IMR-90 (cell line): Measurements from ENCODE around the gene DNAAF2. TPM values are rescaled to one million over a fixed set of nuclear protein-coding genes. Genes with fewer than 3 reads are reported as not detected.
A peak's percentile ranks its signal among the peaks of the same experiment; 100 is the strongest.

Experiments used
- ATAC-seq: fragments of 200-7000 bp; cut with Tn5 transposase; 2 replicates; pipeline ENCODE4 v1.9.1; 2020; ENCODE audit warnings: low read depth, mild to moderate bottlenecking, moderate library complexity
- BruUV-seq: library from RNA; stranded (reverse); fragments of 400-500 nt; replicated peaks from 2 replicates; lab custom pipeline; 2021; lab: Mats Ljungman, UMichigan
- CTCF ChIA-PET: fragments of 300-600 bp; formaldehyde crosslinking; extraction: SDS; loops from one replicate; lab custom pipeline; 2021; ENCODE audit warnings: antibody characterized with exemption; lab: Yijun Ruan, JAX
- POLR2A ChIA-PET: fragments of 300-600 bp; sonication (Branson Sonifier 250); formaldehyde crosslinking; loops from one replicate; lab custom pipeline; 2022; ENCODE audit warnings: antibody characterized with exemption; ENCODE audit not compliant: unreplicated experiment; lab: Charles Lee
- DNase-seq: peaks from one replicate; pipeline ENCODE4 v3.0.0; 2013
- H2AFZ ChIP-seq: replicated peaks from 2 replicates; pipeline ENCODE3; 2013; ENCODE audit warnings: low read length, mild to moderate bottlenecking; ENCODE audit not compliant: poor library complexity
- H2AK5ac ChIP-seq: 2 replicates; pipeline ENCODE4 v1.6.1; 2013; ENCODE audit warnings: low read depth, low read length, inconsistent platforms
- H2AK9ac ChIP-seq: replicated peaks from 2 replicates; pipeline ENCODE3; 2013; ENCODE audit warnings: mild to moderate bottlenecking, low read depth, low read length, moderate library complexity; ENCODE audit not compliant: poor library complexity
- H2BK120ac ChIP-seq: 2 replicates; pipeline ENCODE4 v1.6.1; 2013; ENCODE audit warnings: low read depth, low read length, inconsistent platforms
- H2BK15ac ChIP-seq: 3 replicates; pipeline ENCODE4 v1.6.1; 2013; ENCODE audit warnings: low read depth, low read length, inconsistent platforms
- H2BK20ac ChIP-seq: 2 replicates; pipeline ENCODE4 v1.6.1; 2013; ENCODE audit warnings: low read depth, mild to moderate bottlenecking, inconsistent platforms, low read length, moderate library complexity
- H2BK5ac ChIP-seq: 2 replicates; pipeline ENCODE4 v1.6.1; 2013; ENCODE audit warnings: mild to moderate bottlenecking, low read depth, low read length, inconsistent platforms; ENCODE audit not compliant: poor library complexity, severe bottlenecking
- H3K14ac ChIP-seq: replicated peaks from 2 replicates; pipeline ENCODE4 v1.6.1; 2013; ENCODE audit warnings: low read depth, low read length, inconsistent platforms
- H3K18ac ChIP-seq: 2 replicates; pipeline ENCODE4 v1.6.1; 2013; ENCODE audit warnings: low read depth, low read length, control low read depth
- H3K23ac ChIP-seq: 2 replicates; pipeline ENCODE4 v1.6.1; 2013; ENCODE audit warnings: low read depth, low read length, inconsistent platforms
- H3K27ac ChIP-seq: 2 replicates; pipeline ENCODE4 v1.5.1; 2013; ENCODE audit warnings: mild to moderate bottlenecking, control low read depth, low read length; ENCODE audit not compliant: insufficient read depth
- H3K27me3 ChIP-seq: 2 replicates; pipeline ENCODE4 v1.6.1; 2013; ENCODE audit warnings: low read length; ENCODE audit not compliant: control insufficient read depth, insufficient read depth
- H3K36me3 ChIP-seq: 2 replicates; pipeline ENCODE4 v1.6.1; 2013; ENCODE audit warnings: low read length, mixed read lengths; ENCODE audit not compliant: control insufficient read depth, insufficient read depth
- H3K4ac ChIP-seq: 2 replicates; pipeline ENCODE4 v1.6.1; 2013; ENCODE audit warnings: low read depth, low read length, inconsistent platforms
- H3K4me1 ChIP-seq: 2 replicates; pipeline ENCODE4 v1.6.1; 2013; ENCODE audit warnings: low read length, mixed read lengths; ENCODE audit not compliant: control insufficient read depth, insufficient read depth
- H3K4me2 ChIP-seq: 2 replicates; pipeline ENCODE4 v1.6.1; 2013; ENCODE audit warnings: low read depth, mild to moderate bottlenecking, control low read depth, low read length, moderate library complexity
- H3K4me3 ChIP-seq: 2 replicates; pipeline ENCODE4 v1.5.1; 2013; ENCODE audit warnings: low read depth, mild to moderate bottlenecking, control low read depth, low read length, moderate library complexity; ENCODE audit not compliant: insufficient read depth
- H3K56ac ChIP-seq: 2 replicates; pipeline ENCODE4 v1.6.1; 2013; ENCODE audit warnings: low read length, inconsistent platforms; ENCODE audit not compliant: insufficient read depth; ENCODE audit errors: extremely low read depth
- H3K79me1 ChIP-seq, 2 experiments: 2 replicates each; pipeline ENCODE4 v1.6.1; 2013; ENCODE audit warnings: low read length in 2 of 2, inconsistent platforms in 1 of 2, low read depth in 1 of 2
- H3K9ac ChIP-seq: 2 replicates; pipeline ENCODE4 v1.6.1; 2013; ENCODE audit warnings: low read depth, low read length, control low read depth
- H3K9me1 ChIP-seq: 2 replicates; pipeline ENCODE4 v1.6.1; 2013; ENCODE audit warnings: low read length, inconsistent platforms; ENCODE audit not compliant: insufficient read depth
- H3K9me3 ChIP-seq: 2 replicates; pipeline ENCODE4 v1.6.1; 2013; ENCODE audit warnings: low read length; ENCODE audit not compliant: control insufficient read depth, insufficient read depth
- H4K20me1 ChIP-seq: 2 replicates; pipeline ENCODE4 v1.6.1; 2013; ENCODE audit warnings: low read length, inconsistent platforms; ENCODE audit not compliant: insufficient read depth
- H4K5ac ChIP-seq: 2 replicates; pipeline ENCODE4 v1.6.1; 2013; ENCODE audit warnings: mild to moderate bottlenecking, low read depth, low read length, control low read depth
- H4K8ac ChIP-seq, 2 experiments: 2 replicates each; pipeline ENCODE4 v1.6.1; 2013; ENCODE audit warnings: low read depth in 2 of 2, low read length in 2 of 2, control low read depth in 1 of 2, inconsistent platforms in 1 of 2
- H4K91ac ChIP-seq: 2 replicates; pipeline ENCODE4 v1.6.1; 2013; ENCODE audit warnings: low read depth, low read length, inconsistent platforms; ENCODE audit not compliant: insufficient read depth
- BHLHE40 ChIP-seq: fragments of 150-350 bp; IDR thresholded peaks from 2 replicates; pipeline ENCODE4 v1.6.1; 2016; ENCODE audit warnings: mild to moderate bottlenecking, low read depth, low read length
- CEBPB ChIP-seq: IDR thresholded peaks from 2 replicates; pipeline ENCODE4 v1.6.1; 2012; ENCODE audit warnings: low read depth, low read length, improper control_type of control experiment
- CHD1 ChIP-seq: IDR thresholded peaks from 2 replicates; pipeline ENCODE4 v1.6.1; 2012; ENCODE audit warnings: low read depth, low read length, improper control_type of control experiment
- FOS ChIP-seq: fragments of 150-350 bp; IDR thresholded peaks from 2 replicates; pipeline ENCODE4 v1.6.1; 2016; ENCODE audit warnings: low read depth, low read length
- MAFK ChIP-seq: IDR thresholded peaks from 2 replicates; pipeline ENCODE4 v1.6.1; 2012; ENCODE audit warnings: low read depth, low read length, improper control_type of control experiment
- MAZ ChIP-seq: IDR thresholded peaks from 2 replicates; pipeline ENCODE4 v1.6.1; 2012; ENCODE audit warnings: low read depth, mild to moderate bottlenecking, low read length, improper control_type of control experiment, moderate library complexity, borderline replicate concordance
- MXI1 ChIP-seq: IDR thresholded peaks from 2 replicates; pipeline ENCODE4 v1.6.1; 2012; ENCODE audit warnings: low read depth, mild to moderate bottlenecking, low read length, moderate library complexity, borderline replicate concordance
- NFE2L2 ChIP-seq: fragments of 150-350 bp; IDR thresholded peaks from 2 replicates; pipeline ENCODE4 v1.6.1; 2016; ENCODE audit warnings: low read depth, mild to moderate bottlenecking, low read length
- POLR2A ChIP-seq: IDR thresholded peaks from 2 replicates; pipeline ENCODE4 v1.6.1; 2012; ENCODE audit warnings: mild to moderate bottlenecking, low read depth, low read length
- RAD21 ChIP-seq: IDR thresholded peaks from 2 replicates; pipeline ENCODE4 v1.6.1; 2012; ENCODE audit warnings: low read length, improper control_type of control experiment
- RCOR1 ChIP-seq: IDR thresholded peaks from 2 replicates; pipeline ENCODE4 v1.6.1; 2012; ENCODE audit warnings: mild to moderate bottlenecking, low read length, improper control_type of control experiment; ENCODE audit not compliant: insufficient replicate concordance
- RFX5 ChIP-seq: IDR thresholded peaks from 2 replicates; pipeline ENCODE4 v1.8.0; 2012; ENCODE audit warnings: low read depth, mild to moderate bottlenecking, low read length, moderate library complexity
- SMC3 ChIP-seq: fragments of 150-350 bp; IDR thresholded peaks from 2 replicates; pipeline ENCODE4 v1.6.1; 2016; ENCODE audit warnings: low read depth, mild to moderate bottlenecking, antibody characterized with exemption, low read length, moderate library complexity
- WGBS, 2 experiments: methylation state at CpG; one replicate each; pipeline versions ENCODE4 v1.1.5 to v1.1.7; 2013; ENCODE audit warnings: missing lambda C conversion rate in 2 of 2; ENCODE audit not compliant: insufficient read length in 1 of 2; ENCODE audit errors: extremely low coverage in 2 of 2; 5-methylcytosine and 5-hydroxymethylcytosine counted together
- dilution Hi-C: fragments of 300-500 bp; cut with HindIII; formaldehyde crosslinking; loops from one replicate; pipeline ENCODE4 v1.14.3; 2018; ENCODE audit warnings: low sequenced_read_pairs; ENCODE audit not compliant: unreplicated experiment
- in situ Hi-C: fragments of 300-500 bp; cut with MboI; formaldehyde crosslinking; loops from 3 replicates; pipeline ENCODE4 v1.14.3; 2019; ENCODE audit warnings: low sequenced_read_pairs, inconsistent platforms, mixed read lengths
- intact Hi-C: fragments of 100-400 bp; cut with micrococcal nuclease; formaldehyde crosslinking; loops from 2 replicates; pipeline ENCODE4 v1.10.0; 2022
- polyA plus RNA-seq, 3 experiments: library from polyadenylated mRNA; depleted of rRNA; stranded (reverse); fragments of >200 nt; gene quantifications; 2 replicates each; pipeline ENCODE4 v1.2.3, GENCODE V29; 2012; ENCODE audit warnings: low replicate concordance in 1 of 3
- total RNA-seq: library from RNA; depleted of rRNA; stranded (reverse); fragments of >200 nt; gene quantifications from 2 replicates; pipeline ENCODE4 v1.2.3, GENCODE V29; 2012
- TF ChIP-seq, protein P1 (sequence below): fragments of 150-350 bp; IDR thresholded peaks from 2 replicates; pipeline ENCODE4 v1.6.1; 2016; ENCODE audit warnings: low read depth, mild to moderate bottlenecking, low read length, moderate library complexity, borderline replicate concordance
- TF ChIP-seq, protein P2 (sequence below): conservative IDR thresholded peaks from 2 replicates; pipeline ENCODE4 v1.5.1; 2012; ENCODE audit warnings: mild to moderate bottlenecking, low read depth, low read length, improper control_type of control experiment
- TF ChIP-seq, protein P3 (sequence below): fragments of 150-350 bp; IDR thresholded peaks from 2 replicates; pipeline ENCODE4 v1.6.1; 2017; ENCODE audit warnings: mild to moderate bottlenecking, antibody characterized with exemption, low read length, low read depth

DNAAF2 gene
- total and polyA plus RNA-seq, 2 of the 4 experiments (the other 2 are of a cell fraction): 4.1 to 4.7 TPM

DNA sequence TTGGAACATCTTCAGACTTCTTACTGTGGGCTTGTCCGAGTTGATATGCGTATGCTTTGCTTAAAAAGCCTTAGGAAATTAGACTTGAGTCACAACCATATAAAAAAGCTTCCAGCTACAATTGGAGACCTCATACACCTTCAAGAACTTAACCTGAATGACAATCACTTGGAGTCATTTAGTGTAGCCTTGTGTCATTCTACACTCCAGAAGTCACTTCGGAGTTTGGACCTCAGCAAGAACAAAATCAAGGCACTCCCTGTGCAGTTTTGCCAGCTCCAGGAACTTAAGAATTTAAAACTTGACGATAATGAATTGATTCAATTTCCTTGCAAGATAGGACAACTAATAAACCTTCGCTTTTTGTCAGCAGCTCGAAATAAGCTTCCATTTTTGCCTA, 27.5 kb downstream of the DNAAF2 start:
- Histone ChIP-seq H3K4me3 (no peak overlapping the region), H3K27ac (no peak overlapping the region), H2BK120ac (no peak overlapping the region), H4K8ac (no peak overlapping the region), H3K9me1 (peaks cover under 1% of the 10 kb centered on the region; the same call in 1 of the 2 replicates), H3K18ac (no peak overlapping the region), H2BK5ac (no peak overlapping the region), H3K56ac (no peak overlapping the region), H2AFZ (no peak overlapping the region), H3K36me3 (peaks cover 4% of the 10 kb centered on the region), H2BK15ac (no peak overlapping the region), H2AK9ac (no peak overlapping the region), H3K27me3 (no peaks in the 10 kb centered on the region), H2AK5ac (no peak overlapping the region), H3K4me2 (no peak overlapping the region), H3K79me1 (peaks cover 22 to 26% of the 10 kb centered on the region in 2 experiments), H4K91ac (no peak overlapping the region), H3K4me1 (no peaks in the 10 kb centered on the region), H4K20me1 (no peaks in the 10 kb centered on the region), H3K9me3 (no peaks in the 10 kb centered on the region), H3K23ac (no peak overlapping the region), H3K14ac (no peak overlapping the region), H2BK20ac (no peak overlapping the region), H3K9ac (no peak overlapping the region), H4K5ac (no peak overlapping the region), H3K4ac (no peak overlapping the region)
- dilution Hi-C loops (no loop called here), in situ Hi-C loops (no loop called here), intact Hi-C loops (no loop called here)
- TF ChIP-seq, protein P1, sequence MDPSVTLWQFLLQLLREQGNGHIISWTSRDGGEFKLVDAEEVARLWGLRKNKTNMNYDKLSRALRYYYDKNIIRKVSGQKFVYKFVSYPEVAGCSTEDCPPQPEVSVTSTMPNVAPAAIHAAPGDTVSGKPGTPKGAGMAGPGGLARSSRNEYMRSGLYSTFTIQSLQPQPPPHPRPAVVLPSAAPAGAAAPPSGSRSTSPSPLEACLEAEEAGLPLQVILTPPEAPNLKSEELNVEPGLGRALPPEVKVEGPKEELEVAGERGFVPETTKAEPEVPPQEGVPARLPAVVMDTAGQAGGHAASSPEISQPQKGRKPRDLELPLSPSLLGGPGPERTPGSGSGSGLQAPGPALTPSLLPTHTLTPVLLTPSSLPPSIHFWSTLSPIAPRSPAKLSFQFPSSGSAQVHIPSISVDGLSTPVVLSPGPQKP: no peak
- TF ChIP-seq NFE2L2: no peak
- no peak for TF ChIP-seq BHLHE40
- TF ChIP-seq SMC3: no peak
- no peak for TF ChIP-seq MXI1
- TF ChIP-seq CHD1: no peak
- no peak for TF ChIP-seq MAZ
- TF ChIP-seq CEBPB: no peak
- TF ChIP-seq, protein P2, sequence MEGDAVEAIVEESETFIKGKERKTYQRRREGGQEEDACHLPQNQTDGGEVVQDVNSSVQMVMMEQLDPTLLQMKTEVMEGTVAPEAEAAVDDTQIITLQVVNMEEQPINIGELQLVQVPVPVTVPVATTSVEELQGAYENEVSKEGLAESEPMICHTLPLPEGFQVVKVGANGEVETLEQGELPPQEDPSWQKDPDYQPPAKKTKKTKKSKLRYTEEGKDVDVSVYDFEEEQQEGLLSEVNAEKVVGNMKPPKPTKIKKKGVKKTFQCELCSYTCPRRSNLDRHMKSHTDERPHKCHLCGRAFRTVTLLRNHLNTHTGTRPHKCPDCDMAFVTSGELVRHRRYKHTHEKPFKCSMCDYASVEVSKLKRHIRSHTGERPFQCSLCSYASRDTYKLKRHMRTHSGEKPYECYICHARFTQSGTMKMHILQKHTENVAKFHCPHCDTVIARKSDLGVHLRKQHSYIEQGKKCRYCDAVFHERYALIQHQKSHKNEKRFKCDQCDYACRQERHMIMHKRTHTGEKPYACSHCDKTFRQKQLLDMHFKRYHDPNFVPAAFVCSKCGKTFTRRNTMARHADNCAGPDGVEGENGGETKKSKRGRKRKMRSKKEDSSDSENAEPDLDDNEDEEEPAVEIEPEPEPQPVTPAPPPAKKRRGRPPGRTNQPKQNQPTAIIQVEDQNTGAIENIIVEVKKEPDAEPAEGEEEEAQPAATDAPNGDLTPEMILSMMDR: no peak
- TF ChIP-seq, protein P3, sequence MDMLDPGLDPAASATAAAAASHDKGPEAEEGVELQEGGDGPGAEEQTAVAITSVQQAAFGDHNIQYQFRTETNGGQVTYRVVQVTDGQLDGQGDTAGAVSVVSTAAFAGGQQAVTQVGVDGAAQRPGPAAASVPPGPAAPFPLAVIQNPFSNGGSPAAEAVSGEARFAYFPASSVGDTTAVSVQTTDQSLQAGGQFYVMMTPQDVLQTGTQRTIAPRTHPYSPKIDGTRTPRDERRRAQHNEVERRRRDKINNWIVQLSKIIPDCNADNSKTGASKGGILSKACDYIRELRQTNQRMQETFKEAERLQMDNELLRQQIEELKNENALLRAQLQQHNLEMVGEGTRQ: no peak
- no peak for TF ChIP-seq RAD21
- TF ChIP-seq MAFK: no peak
- no peak for TF ChIP-seq RFX5
- no peak for TF ChIP-seq FOS
- no peak for TF ChIP-seq RCOR1
- no peak for TF ChIP-seq POLR2A
- ATAC-seq: no peak
- no CpG with 5 or more reads among the region's 6 CpGs for WGBS, 2 experiments
- ChIA-PET POLR2A (no interaction called here), CTCF (interaction anchor here (1.0 kb wide), 1 partner anchor 20 kb away, joined by 3 read pairs; no protein-coding TSS in a partner anchor)
- TSS peak; percentile 28 for BruUV-seq
- DNase-seq: no peak
